K562 (cell line): ENCODE results near the gene NT5DC4. TPM values are rescaled to one million over a fixed set of nuclear protein-coding genes. Genes with fewer than 3 reads are reported as not detected.

Experiments used
- BHLHE40 ChIP-seq: IDR thresholded peaks from 2 replicates; pipeline ENCODE4 v1.6.1; 2011; ENCODE audit warnings: low read length, improper control_type of control experiment
- CCNT2 ChIP-seq: IDR thresholded peaks from 2 replicates; pipeline ENCODE4 v1.6.1; 2011; ENCODE audit warnings: borderline replicate concordance, low read depth, mild to moderate bottlenecking, moderate library complexity, mixed read lengths, low read length; ENCODE audit not compliant: insufficient read length; ENCODE audit errors: extremely low read depth
- GATAD2A ChIP-seq: fragments of 450-650 bp; IDR thresholded peaks from 2 replicates; pipeline ENCODE4 v1.6.1; 2017
- PBX2 ChIP-seq, 2 experiments: IDR thresholded peaks in 1 of 2; conservative IDR thresholded peaks in 1 of 2; 2 replicates each; pipeline ENCODE4 v1.6.1; 2016; ENCODE audit warnings: low read depth in 2 of 2, mild to moderate bottlenecking in 1 of 2, missing compliant biosample characterization in 1 of 2, missing genetic modification characterization in 1 of 2, moderate library complexity in 1 of 2
- REST ChIP-seq, 2 experiments: fragments of 450-650 bp; formaldehyde crosslinking in 1 of 2; IDR thresholded peaks; 2 replicates each; pipeline versions ENCODE4 v1.4.0 to v1.6.1; 2014 to 2020; ENCODE audit warnings: mild to moderate bottlenecking in 2 of 2, borderline replicate concordance in 1 of 2, low read depth in 1 of 2
- TCF7L2 ChIP-seq: fragments of 150-350 bp; IDR thresholded peaks from 2 replicates; pipeline ENCODE4 v1.6.1; 2016; ENCODE audit warnings: low read depth, mild to moderate bottlenecking, low read length, moderate library complexity
- ZBTB43 ChIP-seq: sonication (generic); formaldehyde crosslinking; IDR thresholded peaks from 2 replicates; pipeline ENCODE4 v1.8.0; 2023; ENCODE audit warnings: mild to moderate bottlenecking, missing genetic modification reagents
- polyA plus RNA-seq, 8 experiments: library from polyadenylated mRNA; depleted of rRNA in 4 of 8; stranded (reverse) in 5 of 8; unstranded in 3 of 8; fragments of >200 nt; fragmentation: Nextera tagmentation in 2 of 8; fragmentation: Illumina TruSeq in 1 of 8; extraction: Ambion mirVana in 2 of 8; extraction: Trizol in 1 of 8; gene quantifications; 2 replicates each; pipeline versions ENCODE4 v1.2.1 to v1.2.3, GENCODE V29; 2011 to 2014; ENCODE audit warnings: inconsistent platforms in 1 of 8, missing spikeins in 1 of 8
- total RNA-seq, 7 experiments: library from RNA; depleted of rRNA in 6 of 7; stranded (reverse); fragments of >200 nt in 6 of 7; fragmentation: Illumina TruSeq in 2 of 7; extraction: Trizol in 2 of 7; gene quantifications; 2 replicates each; pipeline versions ENCODE4 v1.2.1 to v1.2.3, GENCODE V29; 2011 to 2021; ENCODE audit warnings: low replicate concordance in 1 of 7
- TF ChIP-seq, protein P1 (sequence below): fragments of 450-650 bp; IDR thresholded peaks from 2 replicates; pipeline ENCODE4 v1.6.1; 2018; ENCODE audit not compliant: partially characterized antibody
- TF ChIP-seq, protein P2 (sequence below): fragments of 450-650 bp; formaldehyde crosslinking; conservative IDR thresholded peaks from 2 replicates; pipeline ENCODE4 v1.4.0; 2022; ENCODE audit warnings: mild to moderate bottlenecking, missing genetic modification characterization

The NT5DC4 gene
- total and polyA plus RNA-seq, 9 of the 15 experiments (the other 6 are each of a cell fraction or from before 2014, with no cell fraction given): 0.44 to 6.9 (median 2.5) TPM

GRCh38 chr2:112728029-112728362 lies 7.2 kb downstream of the NT5DC4 start (continued):
- TF ChIP-seq GATAD2A: peak; percentile 84; the same call in 1 of the 2 replicates
- TF ChIP-seq TCF7L2: no peak
- no peak for TF ChIP-seq PBX2 (CRISPR knock-in tag; IDR thresholded peaks at IDR 0.05; ENCODE audit: low read depth)
- no peak for TF ChIP-seq PBX2 (tag; conservative IDR thresholded peaks at IDR 0.05; ENCODE audit: low read depth)
- TF ChIP-seq, protein P1, sequence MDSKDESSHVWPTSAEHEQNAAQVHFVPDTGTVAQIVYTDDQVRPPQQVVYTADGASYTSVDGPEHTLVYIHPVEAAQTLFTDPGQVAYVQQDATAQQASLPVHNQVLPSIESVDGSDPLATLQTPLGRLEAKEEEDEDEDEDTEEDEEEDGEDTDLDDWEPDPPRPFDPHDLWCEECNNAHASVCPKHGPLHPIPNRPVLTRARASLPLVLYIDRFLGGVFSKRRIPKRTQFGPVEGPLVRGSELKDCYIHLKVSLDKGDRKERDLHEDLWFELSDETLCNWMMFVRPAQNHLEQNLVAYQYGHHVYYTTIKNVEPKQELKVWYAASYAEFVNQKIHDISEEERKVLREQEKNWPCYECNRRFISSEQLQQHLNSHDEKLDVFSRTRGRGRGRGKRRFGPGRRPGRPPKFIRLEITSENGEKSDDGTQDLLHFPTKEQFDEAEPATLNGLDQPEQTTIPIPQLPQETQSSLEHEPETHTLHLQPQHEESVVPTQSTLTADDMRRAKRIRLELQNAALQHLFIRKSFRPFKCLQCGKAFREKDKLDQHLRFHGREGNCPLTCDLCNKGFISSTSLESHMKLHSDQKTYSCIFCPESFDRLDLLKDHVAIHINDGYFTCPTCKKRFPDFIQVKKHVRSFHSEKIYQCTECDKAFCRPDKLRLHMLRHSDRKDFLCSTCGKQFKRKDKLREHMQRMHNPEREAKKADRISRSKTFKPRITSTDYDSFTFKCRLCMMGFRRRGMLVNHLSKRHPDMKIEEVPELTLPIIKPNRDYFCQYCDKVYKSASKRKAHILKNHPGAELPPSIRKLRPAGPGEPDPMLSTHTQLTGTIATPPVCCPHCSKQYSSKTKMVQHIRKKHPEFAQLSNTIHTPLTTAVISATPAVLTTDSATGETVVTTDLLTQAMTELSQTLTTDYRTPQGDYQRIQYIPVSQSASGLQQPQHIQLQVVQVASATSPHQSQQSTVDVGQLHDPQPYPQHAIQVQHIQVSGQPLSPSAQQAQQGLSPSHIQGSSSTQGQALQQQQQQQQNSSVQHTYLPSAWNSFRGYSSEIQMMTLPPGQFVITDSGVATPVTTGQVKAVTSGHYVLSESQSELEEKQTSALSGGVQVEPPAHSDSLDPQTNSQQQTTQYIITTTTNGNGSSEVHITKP: no peak
- TF ChIP-seq BHLHE40: no peak
- no peak for TF ChIP-seq REST (IDR thresholded peaks at IDR 0.05; ENCODE audit: borderline replicate concordance)
- TF ChIP-seq REST (CRISPR knock-in tag; IDR thresholded peaks at IDR 0.05; ENCODE audit: low read depth): no peak
- TF ChIP-seq, protein P2, sequence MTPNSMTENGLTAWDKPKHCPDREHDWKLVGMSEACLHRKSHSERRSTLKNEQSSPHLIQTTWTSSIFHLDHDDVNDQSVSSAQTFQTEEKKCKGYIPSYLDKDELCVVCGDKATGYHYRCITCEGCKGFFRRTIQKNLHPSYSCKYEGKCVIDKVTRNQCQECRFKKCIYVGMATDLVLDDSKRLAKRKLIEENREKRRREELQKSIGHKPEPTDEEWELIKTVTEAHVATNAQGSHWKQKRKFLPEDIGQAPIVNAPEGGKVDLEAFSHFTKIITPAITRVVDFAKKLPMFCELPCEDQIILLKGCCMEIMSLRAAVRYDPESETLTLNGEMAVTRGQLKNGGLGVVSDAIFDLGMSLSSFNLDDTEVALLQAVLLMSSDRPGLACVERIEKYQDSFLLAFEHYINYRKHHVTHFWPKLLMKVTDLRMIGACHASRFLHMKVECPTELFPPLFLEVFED: no peak
- TF ChIP-seq CCNT2: no peak
- no peak for TF ChIP-seq ZBTB43
